ENCODE results near the gene PLEKHA4. TPM values are rescaled to one million over a fixed set of nuclear protein-coding genes. Genes with fewer than 3 reads are reported as not detected.
A peak's percentile ranks its signal among the peaks of the same experiment; 100 is the strongest.

PLEKHA4 gene
- total and polyA plus RNA-seq, 10 of the 15 experiments (the other 5 are each of a cell fraction or from before 2014, with no cell fraction given) = 0.13 to 10.0 (median 6.4) TPM; not detected in 1

DNA sequence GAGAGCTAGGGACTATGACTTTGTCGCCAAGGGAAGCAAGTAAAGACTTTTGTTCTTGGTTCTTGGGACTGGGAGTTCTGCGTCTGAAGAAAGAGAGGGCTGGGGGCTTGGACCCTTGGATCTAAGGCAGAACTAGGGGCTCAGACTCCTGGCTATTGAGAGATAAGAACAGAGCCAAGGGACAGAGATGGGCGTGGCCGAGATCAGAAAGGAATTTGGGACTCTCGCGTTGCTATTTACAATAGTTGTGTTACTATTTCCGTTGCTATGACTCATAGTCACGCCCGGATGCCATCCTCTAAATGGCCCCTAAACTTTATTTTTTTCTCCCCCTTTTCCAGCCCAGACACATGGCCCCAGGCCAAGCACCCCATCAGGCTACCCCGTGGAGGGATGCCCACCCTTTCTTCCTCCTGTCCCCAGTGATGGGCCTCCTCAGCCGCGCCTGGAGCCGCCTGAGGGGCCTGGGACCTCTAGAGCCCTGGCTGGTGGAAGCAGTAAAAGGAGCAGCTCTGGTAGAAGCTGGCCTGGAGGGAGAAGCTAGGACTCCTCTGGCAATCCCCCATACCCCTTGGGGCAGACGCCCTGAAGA, 4.6 kb upstream of the PLEKHA4 start (continued):
- TF ChIP-seq, protein P1, sequence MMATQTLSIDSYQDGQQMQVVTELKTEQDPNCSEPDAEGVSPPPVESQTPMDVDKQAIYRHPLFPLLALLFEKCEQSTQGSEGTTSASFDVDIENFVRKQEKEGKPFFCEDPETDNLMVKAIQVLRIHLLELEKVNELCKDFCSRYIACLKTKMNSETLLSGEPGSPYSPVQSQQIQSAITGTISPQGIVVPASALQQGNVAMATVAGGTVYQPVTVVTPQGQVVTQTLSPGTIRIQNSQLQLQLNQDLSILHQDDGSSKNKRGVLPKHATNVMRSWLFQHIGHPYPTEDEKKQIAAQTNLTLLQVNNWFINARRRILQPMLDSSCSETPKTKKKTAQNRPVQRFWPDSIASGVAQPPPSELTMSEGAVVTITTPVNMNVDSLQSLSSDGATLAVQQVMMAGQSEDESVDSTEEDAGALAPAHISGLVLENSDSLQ (IDR thresholded peaks at IDR 0.05) = peak; percentile 56
- TF ChIP-seq TAF1 (IDR thresholded peaks at IDR 0.05; ENCODE audit: borderline replicate concordance, low read depth, low read length) (no peak), SMC3 (IDR thresholded peaks at IDR 0.05; ENCODE audit: borderline replicate concordance, low read length) (no peak), IKZF2 (IDR thresholded peaks at IDR 0.05) (peak in 1 of 2 experiments; percentile 49; a peak in 2 of 4 replicates), ETV6 (conservative IDR thresholded peaks at IDR 0.05 in 1 of 2, IDR thresholded peaks at IDR 0.05 in 1 of 2; ENCODE audit: borderline replicate concordance in 1 of 2, low read depth in 1 of 2) (no peak), CBX3 (IDR thresholded peaks at IDR 0.05; ENCODE audit: borderline replicate concordance, low read depth) (no peak), PML (IDR thresholded peaks at IDR 0.05; ENCODE audit: low read length) (no peak), SUPT20H (IDR thresholded peaks at IDR 0.05; ENCODE audit: borderline replicate concordance, control insufficient read depth, low read depth, low read length) (no peak)
- TF ChIP-seq, protein P2, sequence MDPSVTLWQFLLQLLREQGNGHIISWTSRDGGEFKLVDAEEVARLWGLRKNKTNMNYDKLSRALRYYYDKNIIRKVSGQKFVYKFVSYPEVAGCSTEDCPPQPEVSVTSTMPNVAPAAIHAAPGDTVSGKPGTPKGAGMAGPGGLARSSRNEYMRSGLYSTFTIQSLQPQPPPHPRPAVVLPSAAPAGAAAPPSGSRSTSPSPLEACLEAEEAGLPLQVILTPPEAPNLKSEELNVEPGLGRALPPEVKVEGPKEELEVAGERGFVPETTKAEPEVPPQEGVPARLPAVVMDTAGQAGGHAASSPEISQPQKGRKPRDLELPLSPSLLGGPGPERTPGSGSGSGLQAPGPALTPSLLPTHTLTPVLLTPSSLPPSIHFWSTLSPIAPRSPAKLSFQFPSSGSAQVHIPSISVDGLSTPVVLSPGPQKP (IDR thresholded peaks at IDR 0.05; ENCODE audit: low read depth, low read length) = no peak
- TF ChIP-seq, protein P3, sequence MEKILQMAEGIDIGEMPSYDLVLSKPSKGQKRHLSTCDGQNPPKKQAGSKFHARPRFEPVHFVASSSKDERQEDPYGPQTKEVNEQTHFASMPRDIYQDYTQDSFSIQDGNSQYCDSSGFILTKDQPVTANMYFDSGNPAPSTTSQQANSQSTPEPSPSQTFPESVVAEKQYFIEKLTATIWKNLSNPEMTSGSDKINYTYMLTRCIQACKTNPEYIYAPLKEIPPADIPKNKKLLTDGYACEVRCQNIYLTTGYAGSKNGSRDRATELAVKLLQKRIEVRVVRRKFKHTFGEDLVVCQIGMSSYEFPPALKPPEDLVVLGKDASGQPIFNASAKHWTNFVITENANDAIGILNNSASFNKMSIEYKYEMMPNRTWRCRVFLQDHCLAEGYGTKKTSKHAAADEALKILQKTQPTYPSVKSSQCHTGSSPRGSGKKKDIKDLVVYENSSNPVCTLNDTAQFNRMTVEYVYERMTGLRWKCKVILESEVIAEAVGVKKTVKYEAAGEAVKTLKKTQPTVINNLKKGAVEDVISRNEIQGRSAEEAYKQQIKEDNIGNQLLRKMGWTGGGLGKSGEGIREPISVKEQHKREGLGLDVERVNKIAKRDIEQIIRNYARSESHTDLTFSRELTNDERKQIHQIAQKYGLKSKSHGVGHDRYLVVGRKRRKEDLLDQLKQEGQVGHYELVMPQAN (conservative IDR thresholded peaks at IDR 0.05) = no peak; the same call in none of the 2 replicates
- TF ChIP-seq, protein P4, sequence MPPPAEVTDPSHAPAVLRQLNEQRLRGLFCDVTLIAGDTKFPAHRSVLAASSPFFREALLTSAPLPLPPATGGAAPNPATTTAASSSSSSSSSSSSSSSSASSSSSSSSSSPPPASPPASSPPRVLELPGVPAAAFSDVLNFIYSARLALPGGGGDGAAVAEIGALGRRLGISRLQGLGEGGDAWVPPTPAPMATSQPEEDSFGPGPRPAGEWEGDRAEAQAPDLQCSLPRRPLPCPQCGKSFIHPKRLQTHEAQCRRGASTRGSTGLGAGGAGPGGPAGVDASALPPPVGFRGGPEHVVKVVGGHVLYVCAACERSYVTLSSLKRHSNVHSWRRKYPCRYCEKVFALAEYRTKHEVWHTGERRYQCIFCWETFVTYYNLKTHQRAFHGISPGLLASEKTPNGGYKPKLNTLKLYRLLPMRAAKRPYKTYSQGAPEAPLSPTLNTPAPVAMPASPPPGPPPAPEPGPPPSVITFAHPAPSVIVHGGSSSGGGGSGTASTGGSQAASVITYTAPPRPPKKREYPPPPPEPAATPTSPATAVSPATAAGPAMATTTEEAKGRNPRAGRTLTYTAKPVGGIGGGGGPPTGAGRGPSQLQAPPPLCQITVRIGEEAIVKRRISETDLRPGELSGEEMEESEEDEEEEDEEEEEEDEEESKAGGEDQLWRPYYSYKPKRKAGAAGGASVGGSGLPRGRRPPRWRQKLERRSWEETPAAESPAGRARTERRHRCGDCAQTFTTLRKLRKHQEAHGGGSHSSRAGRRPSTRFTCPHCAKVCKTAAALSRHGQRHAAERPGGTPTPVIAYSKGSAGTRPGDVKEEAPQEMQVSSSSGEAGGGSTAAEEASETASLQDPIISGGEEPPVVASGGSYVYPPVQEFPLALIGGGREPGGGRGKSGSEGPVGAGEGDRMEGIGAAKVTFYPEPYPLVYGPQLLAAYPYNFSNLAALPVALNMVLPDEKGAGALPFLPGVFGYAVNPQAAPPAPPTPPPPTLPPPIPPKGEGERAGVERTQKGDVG (CRISPR knock-in tag; IDR thresholded peaks at IDR 0.05) = no peak
- TF ChIP-seq, protein P5, sequence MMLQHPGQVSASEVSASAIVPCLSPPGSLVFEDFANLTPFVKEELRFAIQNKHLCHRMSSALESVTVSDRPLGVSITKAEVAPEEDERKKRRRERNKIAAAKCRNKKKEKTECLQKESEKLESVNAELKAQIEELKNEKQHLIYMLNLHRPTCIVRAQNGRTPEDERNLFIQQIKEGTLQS (IDR thresholded peaks at IDR 0.05; ENCODE audit: borderline replicate concordance, extremely low read depth, low read depth, low read length) = no peak
- TF ChIP-seq, protein P6, sequence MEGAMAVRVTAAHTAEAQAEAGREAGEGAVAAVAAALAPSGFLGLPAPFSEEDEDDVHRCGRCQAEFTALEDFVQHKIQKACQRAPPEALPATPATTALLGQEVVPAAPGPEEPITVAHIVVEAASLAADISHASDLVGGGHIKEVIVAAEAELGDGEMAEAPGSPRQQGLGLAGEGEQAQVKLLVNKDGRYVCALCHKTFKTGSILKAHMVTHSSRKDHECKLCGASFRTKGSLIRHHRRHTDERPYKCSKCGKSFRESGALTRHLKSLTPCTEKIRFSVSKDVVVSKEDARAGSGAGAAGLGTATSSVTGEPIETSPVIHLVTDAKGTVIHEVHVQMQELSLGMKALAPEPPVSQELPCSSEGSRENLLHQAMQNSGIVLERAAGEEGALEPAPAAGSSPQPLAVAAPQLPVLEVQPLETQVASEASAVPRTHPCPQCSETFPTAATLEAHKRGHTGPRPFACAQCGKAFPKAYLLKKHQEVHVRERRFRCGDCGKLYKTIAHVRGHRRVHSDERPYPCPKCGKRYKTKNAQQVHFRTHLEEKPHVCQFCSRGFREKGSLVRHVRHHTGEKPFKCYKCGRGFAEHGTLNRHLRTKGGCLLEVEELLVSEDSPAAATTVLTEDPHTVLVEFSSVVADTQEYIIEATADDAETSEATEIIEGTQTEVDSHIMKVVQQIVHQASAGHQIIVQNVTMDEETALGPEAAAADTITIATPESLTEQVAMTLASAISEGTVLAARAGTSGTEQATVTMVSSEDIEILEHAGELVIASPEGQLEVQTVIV (IDR thresholded peaks at IDR 0.05; ENCODE audit: borderline replicate concordance, partially characterized antibody) = no peak
- TF ChIP-seq, protein P7, sequence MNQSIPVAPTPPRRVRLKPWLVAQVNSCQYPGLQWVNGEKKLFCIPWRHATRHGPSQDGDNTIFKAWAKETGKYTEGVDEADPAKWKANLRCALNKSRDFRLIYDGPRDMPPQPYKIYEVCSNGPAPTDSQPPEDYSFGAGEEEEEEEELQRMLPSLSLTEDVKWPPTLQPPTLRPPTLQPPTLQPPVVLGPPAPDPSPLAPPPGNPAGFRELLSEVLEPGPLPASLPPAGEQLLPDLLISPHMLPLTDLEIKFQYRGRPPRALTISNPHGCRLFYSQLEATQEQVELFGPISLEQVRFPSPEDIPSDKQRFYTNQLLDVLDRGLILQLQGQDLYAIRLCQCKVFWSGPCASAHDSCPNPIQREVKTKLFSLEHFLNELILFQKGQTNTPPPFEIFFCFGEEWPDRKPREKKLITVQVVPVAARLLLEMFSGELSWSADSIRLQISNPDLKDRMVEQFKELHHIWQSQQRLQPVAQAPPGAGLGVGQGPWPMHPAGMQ (IDR thresholded peaks at IDR 0.05; ENCODE audit: borderline replicate concordance) = no peak
